ENCODE data around the gene ADCY7.

DNA sequence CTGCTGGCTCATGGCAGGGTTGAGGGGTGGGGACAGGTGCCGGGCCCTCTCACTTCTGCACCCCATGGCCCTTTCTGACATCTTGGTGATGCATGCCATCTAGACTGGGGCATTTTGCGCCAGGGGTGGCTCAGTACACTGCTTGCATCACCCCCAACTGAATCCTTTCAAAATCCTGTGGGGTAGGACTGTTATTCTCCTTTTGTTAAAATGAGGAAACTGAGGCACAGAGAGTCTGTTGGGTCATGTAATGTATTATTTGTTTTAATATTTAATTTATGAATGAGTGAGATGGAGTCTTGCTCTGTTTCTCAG is 9.9 kb downstream of the ADCY7 start:
- TF ChIP-seq FOXM1 (IDR thresholded peaks at IDR 0.05; ENCODE audit: borderline replicate concordance) = no peak
- TF ChIP-seq SUZ12 (IDR thresholded peaks at IDR 0.05) = no peak
